ENCODE results near the gene APOBEC3C.
"Not testable (repeated sequence)": the region's sequence is repeated elsewhere in the genome, so short reads cannot be mapped to it uniquely, and the experiment has no call there.

APOBEC3C gene

DNA sequence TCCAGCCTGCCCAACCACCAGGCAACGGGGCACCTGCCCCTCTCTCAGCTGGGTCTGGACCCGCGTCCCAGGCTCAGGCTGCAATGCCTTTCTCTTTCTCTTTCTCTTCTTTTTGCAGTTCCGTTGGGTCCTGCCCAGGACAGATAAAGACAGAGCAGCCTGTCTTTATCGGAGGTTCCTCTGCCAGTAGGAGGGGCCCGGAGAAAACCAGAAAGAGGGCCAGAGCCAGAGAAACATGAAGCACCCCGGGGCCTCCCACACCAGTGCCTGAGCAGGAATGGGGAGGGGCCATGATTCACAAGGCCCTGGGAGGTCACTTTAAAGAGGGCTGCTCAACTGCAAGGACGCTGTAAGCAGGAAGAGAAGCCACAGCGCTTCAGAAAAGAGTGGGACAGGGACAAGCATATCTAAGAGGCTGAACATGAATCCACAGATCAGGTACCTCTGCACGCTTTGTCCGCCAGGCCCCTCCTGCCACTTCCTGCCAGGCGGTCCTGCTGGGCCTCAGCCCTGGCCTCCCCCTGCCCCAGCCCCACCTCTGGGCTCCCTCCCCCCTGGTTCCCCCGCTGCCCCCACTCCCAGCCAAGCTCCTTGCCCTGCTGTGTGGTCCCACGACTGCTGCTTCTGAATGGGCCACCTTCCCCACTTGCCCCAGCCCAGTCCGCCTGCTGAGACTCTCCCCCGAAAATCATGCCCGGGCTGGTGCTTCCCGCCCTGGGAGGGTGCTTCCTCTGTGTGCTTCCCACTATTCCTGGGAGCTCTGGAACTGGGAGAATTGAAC is at the start of gene APOBEC3C:
APOBEC3C (plus strand) TSS at position 316 of the 781 bp plus-strand sequence; CDS start at position 422, 106 bp downstream.
- peak; percentile 79 for DNase-seq (ENCODE audit: low read depth)

GRCh38 chr22:38964306-38964705 is 49.8 kb upstream of the APOBEC3C start:
- no peak for DNase-seq (ENCODE audit: low read depth)

DNA sequence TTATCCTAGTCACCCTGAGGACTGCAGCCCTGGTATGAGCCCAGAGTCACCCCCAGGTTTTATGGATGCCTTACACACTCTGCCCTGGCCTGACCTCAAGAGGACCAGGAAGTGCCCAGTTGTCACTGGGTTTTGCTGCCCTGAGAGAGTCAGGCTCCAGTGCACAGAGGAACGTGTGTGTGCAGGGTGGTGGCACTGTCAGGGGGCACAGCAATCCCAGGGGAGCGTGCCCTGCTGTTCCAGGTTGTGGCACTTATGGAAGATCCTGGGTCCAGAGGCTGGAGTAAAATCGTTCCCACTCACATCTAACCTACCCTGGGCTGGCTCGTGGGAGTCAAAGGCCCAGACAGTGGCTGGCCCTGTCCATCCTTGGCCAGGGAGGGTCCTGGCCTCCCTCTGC is 49.1 kb upstream of the APOBEC3C start:
- no peak for DNase-seq (ENCODE audit: low read depth)

- DNase-seq (ENCODE audit: low read depth): no peak
Measured at GRCh38 chr22:38965614-38966379, 48.3 kb upstream of the APOBEC3C start.

DNA sequence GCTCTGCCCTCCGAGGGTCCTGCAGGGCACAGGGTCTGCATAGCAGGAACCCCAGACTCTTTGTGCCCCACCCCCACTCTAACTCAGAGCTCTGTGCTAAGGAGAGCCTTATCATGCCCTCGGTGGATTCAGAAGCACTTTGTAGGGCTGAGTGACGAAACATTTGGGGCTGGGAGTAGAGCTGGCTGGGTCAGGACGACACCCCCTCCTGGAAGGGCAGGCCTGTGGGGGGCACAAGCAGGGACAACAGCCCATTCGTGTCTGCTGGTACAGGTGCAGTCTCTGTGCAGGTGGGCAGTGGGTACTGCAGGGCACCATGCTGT is 47.7 kb upstream of the APOBEC3C start:
- no peak for DNase-seq (ENCODE audit: low read depth)

- no peak for DNase-seq (ENCODE audit: low read depth)
Measured at GRCh38 chr22:38966942-38967341, 47.1 kb upstream of the APOBEC3C start.

DNA sequence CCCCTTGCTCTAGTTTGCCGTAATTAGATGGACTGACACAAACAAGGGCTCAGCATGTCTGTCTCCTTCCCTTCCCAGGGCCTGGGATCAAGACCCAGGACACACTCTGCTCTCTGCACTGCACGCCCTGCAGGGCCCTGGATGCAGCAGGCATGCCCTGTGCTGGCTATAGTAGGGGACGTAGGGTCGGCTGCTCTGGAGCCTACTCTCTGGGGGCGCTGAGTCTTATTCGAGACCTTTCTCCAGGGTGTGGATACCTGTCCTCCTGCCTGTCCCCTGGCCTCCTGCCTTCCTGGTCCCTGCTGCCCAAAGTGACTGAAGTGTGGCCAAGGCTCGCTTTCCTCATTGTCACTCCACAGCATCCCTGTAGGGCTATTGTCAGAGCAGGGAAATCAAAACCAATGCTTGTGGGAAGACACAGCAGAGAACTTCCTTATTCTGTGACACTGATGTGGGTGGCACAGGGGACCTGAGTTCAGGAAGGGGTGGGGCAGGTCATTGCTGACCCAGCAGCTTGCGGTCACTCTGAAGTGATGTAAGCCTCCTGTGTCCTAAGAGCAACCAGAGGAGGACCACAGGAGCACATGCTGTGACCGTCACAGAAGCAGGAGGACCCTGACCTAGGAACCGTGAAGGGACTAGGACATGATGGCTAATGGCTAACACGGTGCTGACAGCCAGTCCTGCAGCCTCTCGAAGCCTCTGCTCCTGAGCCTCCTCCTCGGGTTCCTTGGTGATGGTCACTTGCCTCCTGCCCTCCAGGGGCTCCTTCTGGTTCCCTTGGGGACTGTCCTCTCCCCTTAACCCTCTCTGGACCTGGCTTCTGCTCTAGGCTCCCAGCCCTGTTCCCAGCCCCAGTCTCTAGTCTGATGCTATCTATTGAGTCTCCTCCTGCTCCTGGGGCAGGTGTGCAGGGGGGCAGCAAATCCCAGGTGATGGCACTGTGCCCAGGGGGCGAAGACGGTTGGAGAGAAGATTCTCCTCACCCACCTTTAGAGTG is 46.3 kb upstream of the APOBEC3C start:
- DNase-seq (ENCODE audit: low read depth): no peak

GRCh38 chr22:38968801-38969200 is 45.3 kb upstream of the APOBEC3C start:
- no peak for DNase-seq (ENCODE audit: low read depth)

GRCh38 chr22:38970551-38970950 is 43.5 kb upstream of the APOBEC3C start:
- no peak for DNase-seq (ENCODE audit: low read depth)

- no peak for DNase-seq (ENCODE audit: low read depth)
Measured at GRCh38 chr22:38971202-38971601, 42.9 kb upstream of the APOBEC3C start.

DNA sequence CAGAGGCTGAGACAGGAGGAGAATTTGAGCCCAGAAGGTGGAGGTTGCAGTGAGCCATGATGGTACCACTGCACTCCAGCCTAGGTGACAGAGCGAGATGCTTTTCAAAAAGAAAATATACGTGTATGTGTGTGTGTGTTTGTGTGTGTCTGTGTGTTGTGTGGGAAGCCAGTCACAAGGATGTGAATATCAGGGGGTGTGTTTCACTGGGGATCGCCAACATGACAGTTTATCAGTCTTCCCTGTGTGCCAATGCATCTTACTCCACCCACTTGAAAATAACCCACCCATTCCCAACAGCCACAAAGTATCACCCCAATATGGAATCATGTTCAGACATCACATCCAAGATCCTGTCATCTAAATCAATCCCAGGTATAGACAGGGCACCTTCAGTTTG is 42.3 kb upstream of the APOBEC3C start:
- DNase-seq (ENCODE audit: low read depth): no peak

DNA sequence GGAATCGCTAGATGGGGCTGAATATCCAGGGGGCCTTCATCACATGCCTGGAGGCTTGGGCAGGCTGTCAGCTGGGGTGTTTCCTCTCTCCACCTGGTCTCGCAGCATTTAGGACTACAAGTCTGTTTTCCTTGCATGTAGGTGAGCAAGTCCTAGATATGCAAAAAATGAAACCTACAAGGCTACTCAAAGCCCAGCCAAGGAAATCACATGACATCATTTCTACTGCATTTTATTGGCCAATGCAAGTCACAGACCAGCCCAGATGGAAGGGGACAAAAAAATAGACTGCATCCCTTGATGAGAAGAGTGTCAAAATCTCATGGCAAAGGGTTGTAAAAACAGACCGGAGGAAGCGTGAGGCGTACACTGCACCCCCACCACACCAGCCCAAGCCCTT is 41.5 kb upstream of the APOBEC3C start:
- DNase-seq (ENCODE audit: low read depth): no peak

- peak; percentile 26 for DNase-seq (ENCODE audit: low read depth)
Measured at GRCh38 chr22:38973289-38974169, 40.5 kb upstream of the APOBEC3C start.

GRCh38 chr22:38974170-38974825 is 39.8 kb upstream of the APOBEC3C start:
- no peak for DNase-seq (ENCODE audit: low read depth)

DNA sequence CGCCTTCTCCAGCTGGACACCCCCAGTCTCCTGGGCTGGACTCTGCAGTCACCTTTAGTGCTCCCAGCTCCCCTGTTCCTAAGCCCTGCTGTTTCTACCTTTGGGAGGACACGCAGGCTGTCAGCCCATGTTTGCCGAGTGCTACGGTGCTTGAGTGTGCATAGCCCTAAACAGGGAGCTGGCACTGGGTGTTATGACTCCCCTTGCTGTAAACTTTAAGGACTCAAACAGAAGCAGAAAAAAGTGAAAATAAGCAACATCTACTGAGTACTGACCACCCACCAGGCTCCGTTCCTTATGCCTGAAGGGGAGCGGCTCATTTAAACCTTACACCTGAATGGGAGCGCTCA is 39.3 kb upstream of the APOBEC3C start:
- DNase-seq (ENCODE audit: low read depth): no peak

DNA sequence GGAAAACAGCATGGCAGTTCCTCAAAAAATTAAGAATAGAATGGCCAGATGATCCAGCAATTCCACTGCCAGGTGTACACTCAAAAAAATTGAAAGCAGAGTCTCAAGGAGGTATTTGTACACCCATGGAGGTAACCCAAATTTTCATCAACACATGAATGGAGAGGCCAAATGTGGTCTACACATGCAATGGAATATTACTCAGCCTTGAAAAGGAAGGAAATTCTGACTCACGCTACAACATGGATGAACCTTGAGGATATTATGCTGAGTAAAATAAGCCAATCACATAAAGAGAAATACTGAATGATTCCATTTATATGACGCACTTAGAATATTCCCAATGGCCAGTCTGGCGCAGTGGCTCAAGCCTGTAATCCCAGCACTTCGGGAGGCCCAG is 36.8 kb upstream of the APOBEC3C start:
- not testable (repeated sequence) for DNase-seq (ENCODE audit: low read depth)

GRCh38 chr22:38980587-38980986 is 33.5 kb upstream of the APOBEC3C start:
- not testable (repeated sequence) for DNase-seq (ENCODE audit: low read depth)

DNA sequence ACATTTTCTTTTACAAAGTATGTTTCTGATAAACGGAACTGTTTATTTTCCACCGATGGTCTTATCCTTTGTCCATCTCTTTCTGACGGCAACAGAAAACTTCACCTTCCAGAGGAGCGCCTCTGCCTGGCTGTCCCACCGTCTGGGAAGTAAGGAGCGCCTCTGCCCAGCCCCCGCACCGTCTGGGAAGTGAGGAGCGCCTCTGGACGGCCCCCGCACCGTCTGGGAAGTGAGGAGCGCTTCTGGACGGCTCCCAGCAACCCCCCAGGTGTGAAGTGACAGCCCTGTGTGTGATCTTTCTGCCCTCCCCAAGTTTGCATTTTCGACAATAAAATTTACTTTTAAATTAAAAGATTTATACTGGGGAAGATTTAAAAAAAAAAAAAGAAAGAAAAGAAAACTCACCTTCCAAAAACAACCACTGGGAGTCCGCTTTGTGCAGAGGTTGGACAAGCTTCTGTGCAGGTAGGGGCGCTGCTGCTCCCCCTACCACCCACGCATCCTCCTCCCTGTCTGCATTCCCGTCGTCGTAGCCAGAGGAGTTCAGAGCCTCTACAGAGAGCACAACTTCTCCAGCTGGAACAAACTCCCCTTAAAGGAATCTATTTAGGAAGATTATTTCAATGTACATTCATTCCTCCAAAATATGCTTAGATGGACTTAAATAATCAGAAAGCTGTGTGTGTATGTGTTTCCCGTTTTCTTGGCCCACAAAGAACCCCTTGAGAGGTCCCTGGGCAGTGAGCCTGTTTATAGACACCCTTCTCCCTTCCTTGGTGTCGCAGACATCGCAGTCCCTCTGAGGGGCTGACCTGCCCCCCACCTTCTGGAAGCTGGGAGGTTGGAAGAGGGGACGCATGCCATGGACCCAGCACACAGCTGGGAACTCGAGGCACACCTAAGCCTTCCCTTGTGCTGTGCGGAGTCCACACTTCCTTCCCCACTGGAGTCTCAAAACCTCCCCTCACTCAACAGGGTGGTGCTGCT is 32.8 kb upstream of the APOBEC3C start:
- peak; percentile 17 for DNase-seq (ENCODE audit: low read depth)
